ENCODE results near the gene NTNG1.

DNA sequence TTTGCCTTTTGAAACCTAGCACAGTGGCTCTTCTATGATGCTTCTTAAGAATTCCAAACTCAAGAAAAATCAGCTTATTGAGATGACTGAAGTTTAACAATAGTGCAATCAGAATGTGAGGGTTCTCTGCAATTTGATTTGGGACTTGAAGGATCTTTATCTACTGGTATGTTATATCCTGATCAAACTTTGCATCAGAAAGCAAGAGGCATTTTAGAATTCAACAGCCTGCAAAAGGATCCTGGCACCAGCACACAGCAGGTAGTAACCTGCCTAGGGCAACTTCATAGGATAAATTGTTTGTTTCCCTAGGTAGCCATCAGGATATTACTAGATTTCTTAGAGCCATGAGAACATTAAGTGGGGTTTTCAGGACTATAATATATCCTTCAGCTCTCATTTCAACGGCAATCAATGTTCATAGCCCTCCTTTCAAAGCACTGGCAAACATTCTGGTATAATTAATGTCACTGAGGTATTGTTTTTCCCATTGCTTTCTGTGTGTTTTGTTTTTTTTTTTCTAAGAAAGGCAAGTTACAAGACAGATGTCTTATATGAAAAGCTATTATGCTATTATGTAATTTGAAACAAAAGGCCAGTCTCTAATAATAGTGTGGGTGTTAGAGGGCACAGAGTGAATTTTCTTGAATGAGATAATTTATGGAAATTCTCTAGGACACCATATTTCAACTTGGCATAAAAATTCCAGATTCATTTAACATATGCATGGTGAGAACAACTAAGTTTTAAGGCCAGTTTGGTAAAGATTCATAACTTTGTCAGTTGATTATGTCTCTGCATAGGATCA, 34.5 kb downstream of the NTNG1 start:
- TF ChIP-seq, protein P1, sequence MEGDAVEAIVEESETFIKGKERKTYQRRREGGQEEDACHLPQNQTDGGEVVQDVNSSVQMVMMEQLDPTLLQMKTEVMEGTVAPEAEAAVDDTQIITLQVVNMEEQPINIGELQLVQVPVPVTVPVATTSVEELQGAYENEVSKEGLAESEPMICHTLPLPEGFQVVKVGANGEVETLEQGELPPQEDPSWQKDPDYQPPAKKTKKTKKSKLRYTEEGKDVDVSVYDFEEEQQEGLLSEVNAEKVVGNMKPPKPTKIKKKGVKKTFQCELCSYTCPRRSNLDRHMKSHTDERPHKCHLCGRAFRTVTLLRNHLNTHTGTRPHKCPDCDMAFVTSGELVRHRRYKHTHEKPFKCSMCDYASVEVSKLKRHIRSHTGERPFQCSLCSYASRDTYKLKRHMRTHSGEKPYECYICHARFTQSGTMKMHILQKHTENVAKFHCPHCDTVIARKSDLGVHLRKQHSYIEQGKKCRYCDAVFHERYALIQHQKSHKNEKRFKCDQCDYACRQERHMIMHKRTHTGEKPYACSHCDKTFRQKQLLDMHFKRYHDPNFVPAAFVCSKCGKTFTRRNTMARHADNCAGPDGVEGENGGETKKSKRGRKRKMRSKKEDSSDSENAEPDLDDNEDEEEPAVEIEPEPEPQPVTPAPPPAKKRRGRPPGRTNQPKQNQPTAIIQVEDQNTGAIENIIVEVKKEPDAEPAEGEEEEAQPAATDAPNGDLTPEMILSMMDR (IDR thresholded peaks at IDR 0.05) = no peak
- no peak for TF ChIP-seq EZH2 (IDR thresholded peaks at IDR 0.05)

Measured in neural progenitor cell (in vitro differentiated cells).